ENCODE data around the gene ZDHHC12. TPM values are rescaled to one million over a fixed set of nuclear protein-coding genes. Genes with fewer than 3 reads are reported as not detected.

ZDHHC12 gene
- total RNA-seq, 2 donors from 2014 or later, result 37.0 to 70.3 TPM

DNA sequence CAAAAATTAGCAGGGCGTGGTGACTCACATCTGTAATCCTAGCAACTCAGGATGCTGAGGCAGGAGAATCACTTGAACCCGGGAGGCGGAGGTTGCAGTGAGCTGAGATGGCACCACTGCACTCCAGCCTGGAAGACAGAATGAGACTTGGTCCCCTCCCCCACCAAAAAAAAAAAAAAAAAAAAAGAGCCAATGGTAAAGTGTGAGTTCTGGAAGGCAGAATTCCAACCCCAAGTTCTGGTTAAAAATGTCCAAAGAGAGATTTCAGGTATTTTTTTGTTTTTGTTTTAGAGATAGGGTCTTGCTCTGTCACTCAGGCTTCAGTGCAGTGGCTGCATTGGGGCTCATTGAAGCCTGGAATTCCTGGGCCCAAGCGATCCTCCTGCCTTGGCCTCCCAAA, 36.5 kb downstream of the ZDHHC12 start:
- ATAC-seq (ENCODE audit: insufficient number of reproducible peaks, low FRiP score, low read depth), result no peak
- Histone ChIP-seq H3K27ac (no peak overlapping the region), H3K9me3 (no peaks in the 10 kb centered on the region), H3K4me1 (ENCODE audit: control insufficient read depth in 1 of 2, low read depth in 2 of 2) (peaks cover 21 to 36% of the 10 kb centered on the region in 2 donors), H3K36me3 (peaks cover 1% of the 10 kb centered on the region), H3K4me3 (no peak overlapping the region), H3K27me3 (replicated peaks; ENCODE audit: insufficient read depth) (no peaks in the 10 kb centered on the region)
- TF ChIP-seq, protein P1, sequence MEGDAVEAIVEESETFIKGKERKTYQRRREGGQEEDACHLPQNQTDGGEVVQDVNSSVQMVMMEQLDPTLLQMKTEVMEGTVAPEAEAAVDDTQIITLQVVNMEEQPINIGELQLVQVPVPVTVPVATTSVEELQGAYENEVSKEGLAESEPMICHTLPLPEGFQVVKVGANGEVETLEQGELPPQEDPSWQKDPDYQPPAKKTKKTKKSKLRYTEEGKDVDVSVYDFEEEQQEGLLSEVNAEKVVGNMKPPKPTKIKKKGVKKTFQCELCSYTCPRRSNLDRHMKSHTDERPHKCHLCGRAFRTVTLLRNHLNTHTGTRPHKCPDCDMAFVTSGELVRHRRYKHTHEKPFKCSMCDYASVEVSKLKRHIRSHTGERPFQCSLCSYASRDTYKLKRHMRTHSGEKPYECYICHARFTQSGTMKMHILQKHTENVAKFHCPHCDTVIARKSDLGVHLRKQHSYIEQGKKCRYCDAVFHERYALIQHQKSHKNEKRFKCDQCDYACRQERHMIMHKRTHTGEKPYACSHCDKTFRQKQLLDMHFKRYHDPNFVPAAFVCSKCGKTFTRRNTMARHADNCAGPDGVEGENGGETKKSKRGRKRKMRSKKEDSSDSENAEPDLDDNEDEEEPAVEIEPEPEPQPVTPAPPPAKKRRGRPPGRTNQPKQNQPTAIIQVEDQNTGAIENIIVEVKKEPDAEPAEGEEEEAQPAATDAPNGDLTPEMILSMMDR (IDR thresholded peaks at IDR 0.05), result no peak
- no peak for DNase-seq (ENCODE audit: low spot score)

- no peaks in the 10 kb centered on the region for H3K9me3 ChIP-seq
- ATAC-seq (ENCODE audit: insufficient number of reproducible peaks, low FRiP score, low read depth), result no peak
- TF ChIP-seq, protein P1 (IDR thresholded peaks at IDR 0.05), result no peak
- no peaks in the 10 kb centered on the region for H3K36me3 ChIP-seq
- DNase-seq (ENCODE audit: low spot score), result no peak
- H3K27ac ChIP-seq, result peak overlapping the region in 1 of 2 donors; percentile 28
- H3K4me3 ChIP-seq, result peak overlapping the region; percentile 43
- no peaks in the 10 kb centered on the region for H3K27me3 ChIP-seq (replicated peaks; ENCODE audit: insufficient read depth)
- peaks cover 20 to 27% of the 10 kb centered on the region in 2 donors for H3K4me1 ChIP-seq (ENCODE audit: control insufficient read depth in 1 of 2, low read depth in 2 of 2)
Measured at GRCh38 chr9:128685636-128686489, 38.1 kb downstream of the ZDHHC12 start.

GRCh38 chr9:128684325-128685199, 39.4 kb downstream of the ZDHHC12 start:
- DNase-seq (ENCODE audit: low spot score), result no peak
- Histone ChIP-seq H3K36me3 (no peaks in the 10 kb centered on the region), H3K27me3 (replicated peaks; ENCODE audit: insufficient read depth) (no peaks in the 10 kb centered on the region), H3K27ac (peak overlapping the region; percentile 28 to 48), H3K4me1 (ENCODE audit: control insufficient read depth in 1 of 2, low read depth in 2 of 2) (peaks cover 13 to 19% of the 10 kb centered on the region in 2 donors), H3K9me3 (no peaks in the 10 kb centered on the region), H3K4me3 (peak overlapping the region; percentile 76)
- ATAC-seq (ENCODE audit: insufficient number of reproducible peaks, low FRiP score, low read depth), result no peak
- TF ChIP-seq, protein P1 (IDR thresholded peaks at IDR 0.05), result no peak

- Histone ChIP-seq H3K27ac (peak overlapping the region in 1 of 2 donors; percentile 48), H3K27me3 (replicated peaks; ENCODE audit: insufficient read depth) (no peaks in the 10 kb centered on the region), H3K4me3 (peak overlapping the region; percentile 76), H3K4me1 (ENCODE audit: control insufficient read depth in 1 of 2, low read depth in 2 of 2) (peaks cover 13 to 19% of the 10 kb centered on the region in 2 donors), H3K36me3 (no peaks in the 10 kb centered on the region), H3K9me3 (no peaks in the 10 kb centered on the region)
- TF ChIP-seq, protein P1 (IDR thresholded peaks at IDR 0.05), result no peak
- ATAC-seq (ENCODE audit: insufficient number of reproducible peaks, low FRiP score, low read depth) (no peak), DNase-seq (ENCODE audit: low spot score) (no peak)
Measured at GRCh38 chr9:128684065-128684324, 39.9 kb downstream of the ZDHHC12 start.

All from thoracic aorta (tissue), 2 donors.